Measurements from ENCODE around the gene GPR37. TPM values are rescaled to one million over a fixed set of nuclear protein-coding genes. Genes with fewer than 3 reads are reported as not detected.

The GPR37 gene
- total and polyA plus RNA-seq, 12 donors = 0.11 to 14.3 (median 0.17) TPM; not detected in 4

GRCh38 chr7:124764847-124765400 is 668 bp downstream of the GPR37 start:
- H3K4me1 ChIP-seq (replicated peaks in 1 of 2) = peaks cover 10 to 15% of the 10 kb centered on the region in 2 donors
- TF ChIP-seq CTCF (IDR thresholded peaks at IDR 0.05) = no peak
- peaks cover 13% of the 10 kb centered on the region for H3K27me3 ChIP-seq
- H3K9me3 ChIP-seq (replicated peaks in 1 of 3) = no peaks in the 10 kb centered on the region
- intact Hi-C loops (cut with DNase I) = no loop called here
- DNase-seq = peak in 2 of 7 donors; percentile 5 to 8
- no peaks in the 10 kb centered on the region for H3K36me3 ChIP-seq (replicated peaks in 1 of 2)
- WGBS, 4 donors = 0 to 1% (median 1%) methylated on average over 3 to 26 of the region's 26 CpGs
- peak overlapping the region in 2 of 4 donors; percentile 34 to 56 for H3K4me3 ChIP-seq
- no peak overlapping the region for H3K27ac ChIP-seq

GRCh38 chr7:124764051-124764846 is 1.3 kb downstream of the GPR37 start:
- WGBS, 4 donors = 19 to 35% (median 20%) methylated on average over 19 to 48 of the region's 48 CpGs
- Histone ChIP-seq H3K36me3 (replicated peaks in 1 of 2) (no peaks in the 10 kb centered on the region), H3K9me3 (replicated peaks in 1 of 3) (no peaks in the 10 kb centered on the region), H3K4me1 (replicated peaks in 1 of 2) (peaks cover 10 to 15% of the 10 kb centered on the region in 2 donors), H3K27me3 (peaks cover 13% of the 10 kb centered on the region), H3K4me3 (peak overlapping the region in 2 of 4 donors; percentile 34 to 56), H3K27ac (no peak overlapping the region)
- TF ChIP-seq POLR2A (IDR thresholded peaks at IDR 0.05) (no peak), CTCF (IDR thresholded peaks at IDR 0.05) (no peak)
- intact Hi-C loops (cut with DNase I) = no loop called here
- DNase-seq = no peak

- no peak overlapping the region for H3K27ac ChIP-seq
- intact Hi-C loops (cut with DNase I) = no loop called here
- H3K4me1 ChIP-seq (replicated peaks in 1 of 2) = peaks cover 10 to 15% of the 10 kb centered on the region in 2 donors
- no peak overlapping the region for H3K4me3 ChIP-seq
- no peaks in the 10 kb centered on the region for H3K36me3 ChIP-seq (replicated peaks in 1 of 2)
- DNase-seq = no peak
- H3K9me3 ChIP-seq (replicated peaks in 1 of 3) = no peaks in the 10 kb centered on the region
- peaks cover 13% of the 10 kb centered on the region for H3K27me3 ChIP-seq
- WGBS, 4 donors = 70 to 73% (median 72%) methylated on average over 4 of the region's 4 CpGs
- no peak for TF ChIP-seq CTCF (IDR thresholded peaks at IDR 0.05)
- no peak for TF ChIP-seq POLR2A (IDR thresholded peaks at IDR 0.05)
Observed at GRCh38 chr7:124762611-124763143, 2.9 kb downstream of the GPR37 start.

- H3K36me3 ChIP-seq (replicated peaks in 1 of 2) = no peaks in the 10 kb centered on the region
- TF ChIP-seq POLR2A (IDR thresholded peaks at IDR 0.05) = no peak
- no peak for TF ChIP-seq CTCF (IDR thresholded peaks at IDR 0.05)
- H3K4me3 ChIP-seq = no peak overlapping the region
- no peaks in the 10 kb centered on the region for H3K9me3 ChIP-seq (replicated peaks in 1 of 3)
- peaks cover 10 to 15% of the 10 kb centered on the region in 2 donors for H3K4me1 ChIP-seq (replicated peaks in 1 of 2)
- DNase-seq = no peak
- H3K27me3 ChIP-seq = peaks cover 13% of the 10 kb centered on the region
- no peak overlapping the region for H3K27ac ChIP-seq
- intact Hi-C loops (cut with DNase I) = no loop called here
- WGBS, 4 donors = 67 to 84% (median 70%) methylated on average over 2 of the region's 2 CpGs
Observed at GRCh38 chr7:124761164-124761715, 4.4 kb downstream of the GPR37 start.
